Hippocampal formation (tissue), 2 donors: ENCODE data around the gene DYSF.

ENCODE experiments used
- DNase-seq, 2 donors: peaks; one replicate each; lab custom pipeline; 2025; lab: John Stamatoyannopoulos, UW

The DYSF gene

GRCh38 chr2:71530641-71531332 lies 77.4 kb downstream of the DYSF start:
- peak in 1 of 2 donors; percentile 35 for DNase-seq

- DNase-seq = no peak
Observed at GRCh38 chr2:71531522-71532047, 78.2 kb downstream of the DYSF start.

- no peak for DNase-seq
Observed at GRCh38 chr2:71532327-71532726, 79.0 kb downstream of the DYSF start.

- no peak for DNase-seq
Observed at GRCh38 chr2:71534201-71534600, 80.8 kb downstream of the DYSF start.

- no peak for DNase-seq
Observed at GRCh38 chr2:71534826-71535225, 81.5 kb downstream of the DYSF start.

- DNase-seq = no peak
Observed at GRCh38 chr2:71535526-71535925, 82.2 kb downstream of the DYSF start.

- no peak for DNase-seq
Observed at GRCh38 chr2:71536226-71536671, 82.9 kb downstream of the DYSF start.

GRCh38 chr2:71538241-71538640 lies 84.9 kb downstream of the DYSF start:
- DNase-seq = no peak

- DNase-seq = no peak
Observed at GRCh38 chr2:71538656-71539265, 85.4 kb downstream of the DYSF start.

- DNase-seq = no peak
Observed at GRCh38 chr2:71540818-71541217, 87.5 kb downstream of the DYSF start.

GRCh38 chr2:71544919-71545571 lies 91.7 kb downstream of the DYSF start:
- no peak for DNase-seq

GRCh38 chr2:71545572-71546274 lies 92.4 kb downstream of the DYSF start:
- DNase-seq = peak; percentile 39 to 60

GRCh38 chr2:71546275-71546638 lies 92.9 kb downstream of the DYSF start:
- DNase-seq = no peak

GRCh38 chr2:71546777-71547281 lies 93.5 kb downstream of the DYSF start:
- DNase-seq = peak in 1 of 2 donors; percentile 49

GRCh38 chr2:71547616-71548285 lies 94.4 kb downstream of the DYSF start:
- DNase-seq = no peak

- DNase-seq = peak; percentile 63 to 69
Observed at GRCh38 chr2:71548646-71549425, 95.5 kb downstream of the DYSF start.

- no peak for DNase-seq
Observed at GRCh38 chr2:71550801-71551630, 97.7 kb downstream of the DYSF start.

- no peak for DNase-seq
Observed at GRCh38 chr2:71551631-71551915, 98.2 kb downstream of the DYSF start.

GRCh38 chr2:71552356-71552755 lies 99.0 kb downstream of the DYSF start:
- no peak for DNase-seq

GRCh38 chr2:71552861-71553301 lies 99.5 kb downstream of the DYSF start:
- no peak for DNase-seq
